IPS-NIHi11 (cell line): ENCODE results near the gene CAV1.
"Not testable (repeated sequence)": the region's sequence is repeated elsewhere in the genome, so short reads cannot be mapped to it uniquely, and the experiment has no call there.

Source experiments
- DNase-seq: peaks from one replicate; pipeline ENCODE4 v3.0.0; 2012; ENCODE audit warnings: mixed read lengths, low spot score

Gene CAV1

DNA sequence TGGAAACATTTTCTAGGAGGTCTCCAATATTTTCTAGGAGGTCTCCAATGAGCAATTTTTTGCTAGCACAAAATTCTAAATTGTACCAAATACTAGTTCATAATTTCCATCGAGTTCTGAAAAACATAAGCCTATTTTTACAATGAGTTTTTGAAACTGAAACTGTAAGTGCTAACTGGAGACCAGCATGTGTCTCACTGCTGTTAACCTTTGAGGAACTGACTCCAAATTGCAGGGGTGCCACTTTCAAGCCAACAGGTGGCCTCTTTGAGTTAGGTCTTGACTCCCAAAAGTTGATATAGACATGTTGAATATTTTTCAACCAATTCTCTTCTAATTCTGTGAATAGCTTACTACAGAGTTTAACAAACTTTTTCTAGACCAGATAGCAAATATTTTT, 58.8 kb downstream of the CAV1 start:
- no peak for DNase-seq

DNA sequence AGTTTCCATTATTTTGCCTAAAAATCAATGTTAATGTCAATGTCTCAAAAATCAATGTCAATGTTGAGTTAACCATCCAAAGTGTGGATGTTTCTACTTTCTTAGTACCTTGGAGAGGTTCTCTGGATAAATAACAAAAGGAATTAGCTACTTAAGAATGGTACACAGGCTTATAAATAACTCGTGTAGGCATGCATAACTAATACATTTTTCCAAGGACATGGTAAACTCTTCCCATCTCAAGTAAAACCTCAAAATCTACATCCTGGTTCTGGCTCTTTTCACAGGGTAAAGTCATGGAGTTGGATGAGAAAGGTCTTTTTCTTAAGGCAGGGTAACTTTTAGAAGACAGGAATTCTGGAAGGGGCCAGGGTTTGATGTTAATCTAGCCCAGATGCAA, 59.9 kb downstream of the CAV1 start:
- DNase-seq = no peak

DNA sequence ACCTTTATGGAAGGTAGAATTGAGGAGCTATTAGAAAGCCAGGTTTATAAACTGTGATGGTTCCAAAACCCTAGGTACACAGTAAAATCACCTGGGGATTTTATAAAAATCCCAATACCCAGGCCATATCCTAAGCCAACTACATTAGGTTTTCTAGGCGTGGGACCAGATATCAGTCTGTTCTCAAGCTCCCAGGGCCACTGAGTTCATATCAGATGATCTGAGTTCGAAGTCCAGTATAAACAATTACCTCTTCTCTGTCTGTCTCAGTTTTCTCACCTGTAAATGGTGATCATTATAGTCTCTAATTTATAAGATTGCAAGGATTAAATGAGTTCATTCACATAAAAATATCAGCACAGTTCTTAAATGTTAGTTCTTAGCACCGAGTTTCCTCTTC, 60.6 kb downstream of the CAV1 start:
- no peak for DNase-seq

DNA sequence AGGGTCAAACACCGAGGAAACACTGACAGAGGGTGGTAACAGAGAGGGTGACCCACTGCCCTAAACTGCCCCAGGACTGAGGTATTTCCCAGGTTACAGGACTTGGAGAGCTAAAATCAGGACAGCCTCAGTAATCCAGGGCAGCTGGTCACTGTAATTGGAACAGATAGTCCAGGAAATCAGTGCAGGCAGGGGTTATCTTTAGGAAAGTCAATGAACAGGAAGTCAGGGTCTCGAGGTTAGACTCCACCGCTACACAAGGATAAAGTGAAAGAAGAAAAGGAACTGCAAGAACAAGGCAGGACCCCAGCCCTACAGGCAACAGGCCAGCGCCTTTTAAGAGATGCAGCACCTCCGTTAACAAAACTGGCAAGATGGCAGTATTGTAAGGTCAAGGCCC, 61.1 kb downstream of the CAV1 start:
- DNase-seq = no peak

DNA sequence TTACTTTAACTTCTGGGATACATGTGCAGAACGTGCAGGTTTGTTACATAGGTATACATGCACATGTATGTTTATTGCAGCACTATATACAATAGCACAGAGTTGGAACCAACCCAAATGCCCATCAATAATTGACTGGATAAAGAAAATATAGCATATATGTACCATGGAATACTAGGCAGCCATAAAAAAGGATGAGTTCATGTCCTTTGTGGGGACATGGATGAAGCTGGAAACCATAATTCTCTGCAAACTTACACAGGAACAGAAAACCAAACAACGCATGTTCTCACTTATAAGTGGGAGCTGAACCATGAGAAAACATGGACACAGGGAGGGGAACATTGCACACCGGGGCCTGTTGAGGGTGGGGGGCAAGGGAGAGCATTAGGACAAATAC, 62.4 kb downstream of the CAV1 start:
- DNase-seq = not testable (repeated sequence)

DNA sequence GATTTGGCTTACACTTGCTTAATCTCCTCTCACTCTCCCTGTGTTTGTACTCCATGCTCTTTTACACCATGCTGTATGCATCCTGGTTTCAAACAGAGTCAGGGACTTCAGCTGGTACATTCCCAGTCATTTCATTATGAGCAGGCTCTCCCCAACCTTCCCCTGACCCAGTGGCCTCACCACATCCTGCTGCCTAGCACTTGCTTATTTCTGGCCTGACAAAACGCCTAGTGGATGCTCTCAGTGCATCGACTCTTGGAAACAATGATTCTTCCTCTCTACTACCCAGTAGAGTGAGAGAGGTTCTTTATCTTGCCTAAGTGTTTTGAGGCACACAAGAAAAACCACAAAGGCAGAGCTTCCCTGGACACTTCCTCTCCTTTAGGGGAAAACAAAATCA, 63.4 kb downstream of the CAV1 start:
- no peak for DNase-seq

GRCh38 chr7:116588641-116589594, 64.1 kb downstream of the CAV1 start:
- DNase-seq = peak; percentile 35

GRCh38 chr7:116591202-116592040, 66.6 kb downstream of the CAV1 start:
- no peak for DNase-seq

DNA sequence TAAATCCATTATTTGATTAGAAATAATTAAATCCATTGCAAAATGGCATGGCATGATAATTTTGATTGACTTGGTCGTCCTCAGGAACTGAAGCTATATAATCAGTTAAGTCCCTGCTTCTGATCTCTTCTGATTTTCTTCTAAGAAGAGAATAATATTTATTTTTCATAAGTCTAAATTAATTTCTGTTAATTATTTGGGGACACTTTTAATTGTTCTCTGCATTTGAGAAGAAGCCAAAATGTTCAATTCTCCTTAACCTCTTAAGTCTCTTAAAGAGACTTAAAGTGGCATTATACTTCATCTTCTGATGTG, 67.2 kb downstream of the CAV1 start:
- DNase-seq = no peak

GRCh38 chr7:116592445-116592844, 67.6 kb downstream of the CAV1 start:
- DNase-seq = no peak

DNA sequence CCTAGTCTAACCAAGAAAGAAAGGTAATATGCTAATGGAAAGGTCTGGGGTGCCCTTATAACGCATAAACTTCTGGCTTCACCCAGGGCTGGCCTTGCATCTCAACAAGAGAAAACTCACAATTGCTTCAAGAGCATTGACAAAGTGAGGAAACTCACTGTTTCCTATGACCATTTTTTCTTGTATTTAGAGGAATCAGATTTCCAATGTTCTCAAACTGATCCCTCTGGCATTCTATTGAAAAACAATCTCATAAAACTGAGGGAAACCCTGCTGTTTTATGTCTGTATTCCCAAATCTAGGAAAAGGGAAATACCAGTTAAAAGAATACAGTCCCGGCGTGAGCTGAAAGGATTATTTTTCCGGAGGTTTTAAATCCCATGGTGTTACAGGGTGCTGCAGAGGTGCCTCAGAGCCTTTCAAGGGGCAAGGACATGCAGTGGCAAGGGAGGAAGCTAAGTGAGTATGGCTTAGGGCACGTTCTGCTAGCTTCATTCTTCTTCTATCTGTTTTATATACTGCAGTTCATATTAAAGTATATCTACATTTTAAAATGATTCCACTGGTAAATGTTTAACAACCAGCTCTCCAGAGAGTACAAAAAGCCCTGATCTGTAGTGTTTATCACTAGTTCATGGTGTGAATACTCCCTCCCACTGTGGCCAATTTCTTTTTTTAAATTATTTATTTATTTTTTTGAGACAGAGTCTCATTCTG, 68.7 kb downstream of the CAV1 start:
- DNase-seq = no peak

- DNase-seq = no peak
Observed at GRCh38 chr7:116595063-116595462, 70.2 kb downstream of the CAV1 start.

GRCh38 chr7:116597384-116597783, 72.5 kb downstream of the CAV1 start:
- no peak for DNase-seq

GRCh38 chr7:116598278-116598677, 73.4 kb downstream of the CAV1 start:
- no peak for DNase-seq

- no peak for DNase-seq
Observed at GRCh38 chr7:116598861-116599260, 74.0 kb downstream of the CAV1 start.

DNA sequence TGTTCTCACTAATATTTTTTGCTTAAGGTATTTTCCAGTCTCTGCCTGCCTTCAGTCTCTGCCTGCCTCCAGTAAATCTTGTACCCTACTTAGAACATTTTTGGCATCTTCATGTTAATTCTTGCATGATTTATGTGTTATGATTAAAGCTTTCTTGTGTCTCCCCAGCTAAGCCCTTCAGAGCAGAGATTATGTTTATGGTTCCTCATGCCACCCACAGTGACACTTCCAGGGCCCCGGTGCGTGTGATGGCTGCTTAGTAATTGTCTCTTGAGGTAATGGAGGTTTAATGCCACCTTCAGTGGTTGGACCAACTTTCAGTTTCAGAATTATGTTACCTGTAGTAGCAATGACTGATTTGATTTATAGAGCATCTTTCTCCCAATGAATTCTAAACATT, 76.6 kb downstream of the CAV1 start:
- no peak for DNase-seq

- no peak for DNase-seq
Observed at GRCh38 chr7:116607299-116607698, 82.5 kb downstream of the CAV1 start.

- DNase-seq = no peak
Observed at GRCh38 chr7:116610210-116610609, 85.4 kb downstream of the CAV1 start.

DNA sequence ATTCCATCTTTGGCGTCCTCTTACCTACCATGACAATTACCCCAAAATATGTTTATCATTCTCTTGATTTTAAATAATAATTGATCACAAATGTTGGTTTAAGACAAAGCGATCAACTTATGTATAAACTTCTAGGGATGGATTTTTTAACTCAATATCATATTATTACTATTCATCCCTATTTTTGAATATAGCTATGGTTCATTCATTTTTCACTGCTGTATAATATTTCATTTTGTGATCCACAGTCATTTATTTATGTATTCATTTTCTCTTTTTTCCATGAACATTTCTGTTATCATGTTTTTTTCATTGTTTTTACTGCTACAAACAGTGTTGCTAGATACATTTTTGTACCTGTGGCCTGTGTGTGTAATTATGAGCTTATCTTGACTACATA, 85.9 kb downstream of the CAV1 start:
- DNase-seq = no peak
